C4-2B (cell line): ENCODE measurements around the gene PIK3CD.

Experiments
- H3K27ac ChIP-seq: fragments of 450-650 bp; 2 replicates; pipeline ENCODE4 v1.5.1; 2017
- CTCF ChIP-seq: fragments of 450-650 bp; conservative IDR thresholded peaks from 2 replicates; pipeline ENCODE4 v1.5.1; 2017; ENCODE audit warnings: mild to moderate bottlenecking
- ZFX ChIP-seq: fragments of 450-650 bp; IDR thresholded peaks from 2 replicates; pipeline ENCODE4 v1.6.1; 2017

Gene PIK3CD

DNA sequence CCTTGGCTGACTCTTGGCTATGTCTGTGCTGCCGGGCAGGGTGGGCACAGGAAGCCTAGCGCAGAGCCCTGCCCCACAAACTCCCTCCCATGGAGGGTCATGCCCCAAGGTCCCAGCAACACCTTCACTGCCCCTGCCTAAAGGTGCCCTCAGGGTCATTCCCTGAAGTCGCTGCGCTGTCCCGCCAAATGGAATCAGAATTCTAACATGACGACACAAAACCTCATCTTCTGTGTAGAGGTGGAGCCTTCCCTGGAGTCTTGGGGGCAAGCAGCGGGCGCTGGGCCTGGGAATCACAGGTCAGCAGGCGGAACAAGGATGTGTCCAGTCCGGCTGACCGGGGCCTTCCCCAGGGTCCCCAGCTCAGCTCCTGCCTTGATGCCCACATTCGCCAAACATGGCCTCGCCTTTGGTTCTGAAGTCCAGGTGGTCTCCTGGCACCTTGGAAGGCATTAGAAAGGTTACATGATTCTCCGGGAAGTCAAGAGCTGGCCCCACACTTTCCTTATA is 45.5 kb upstream of the PIK3CD start:
- peak overlapping the region; percentile 59 for H3K27ac ChIP-seq
- TF ChIP-seq CTCF (no peak), ZFX (no peak)

GRCh38 chr1:9606458-9606857 is 45.1 kb upstream of the PIK3CD start:
- no peak for TF ChIP-seq CTCF
- no peak for TF ChIP-seq ZFX
- H3K27ac ChIP-seq, result peak overlapping the region; percentile 59

- H3K27ac ChIP-seq, result peak overlapping the region; percentile 59
- TF ChIP-seq ZFX (no peak), CTCF (no peak)
Observed at GRCh38 chr1:9606948-9607347, 44.6 kb upstream of the PIK3CD start.

DNA sequence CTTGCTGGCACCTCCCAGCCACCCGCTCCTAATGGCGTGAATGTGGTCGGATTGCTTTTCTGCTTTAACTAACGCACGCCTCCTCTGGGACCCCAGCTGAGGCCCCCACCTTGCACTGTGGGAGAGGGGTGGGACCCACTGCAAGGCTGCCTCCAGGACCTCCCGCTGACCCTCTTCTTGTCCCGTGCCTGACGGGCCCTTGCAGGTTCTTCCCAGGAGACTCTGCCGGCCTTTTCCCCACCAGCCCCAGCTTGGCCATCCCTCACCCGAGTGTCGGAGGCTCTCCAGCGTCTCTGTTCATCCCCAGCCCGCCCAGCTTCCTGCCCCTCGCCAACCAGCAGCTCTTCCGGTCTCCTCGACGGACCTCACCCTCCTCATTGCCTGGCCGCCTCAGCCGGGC is 44.2 kb upstream of the PIK3CD start:
- TF ChIP-seq CTCF (no peak), ZFX (no peak)
- peak overlapping the region; percentile 59 for H3K27ac ChIP-seq

DNA sequence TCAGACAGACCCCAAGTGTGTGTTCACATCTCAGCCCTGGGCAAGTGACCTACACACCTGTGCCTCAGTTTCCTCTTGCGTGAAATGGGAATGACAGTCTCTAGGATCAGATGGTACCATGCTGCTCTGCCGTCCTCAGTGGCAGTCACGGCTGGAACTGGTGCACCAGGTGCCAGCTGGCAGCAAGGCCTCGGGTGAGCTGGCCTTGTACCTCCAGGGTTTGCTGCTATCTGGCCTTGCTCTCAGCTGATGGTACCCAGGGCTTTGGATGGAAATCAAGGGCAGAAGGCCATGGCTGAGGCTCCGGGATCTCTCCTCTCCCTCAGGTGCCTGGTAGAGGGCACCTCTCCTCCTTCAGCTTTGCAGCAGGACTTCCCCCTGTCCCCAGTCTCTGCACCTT is 41.5 kb upstream of the PIK3CD start:
- no peak for TF ChIP-seq ZFX
- no peak for TF ChIP-seq CTCF

GRCh38 chr1:9610548-9610947 is 41.0 kb upstream of the PIK3CD start:
- TF ChIP-seq CTCF, result no peak

More for the DNA sequence above, 41.5 kb upstream of the PIK3CD start:
- H3K27ac ChIP-seq, result no peak overlapping the region

GRCh38 chr1:9611716-9612115 is 39.8 kb upstream of the PIK3CD start:
- no peak overlapping the region for H3K27ac ChIP-seq
- TF ChIP-seq ZFX (no peak), CTCF (no peak)

More at GRCh38 chr1:9610548-9610947, 41.0 kb upstream of the PIK3CD start:
- H3K27ac ChIP-seq, result no peak overlapping the region
